SW 1271 (cell line): ENCODE measurements around the gene MTAP.
"Not testable (repeated sequence)": the region's sequence is repeated elsewhere in the genome, so short reads cannot be mapped to it uniquely, and the experiment has no call there.

Experiments used
- DNase-seq, 2 experiments: peaks; one replicate each; lab custom pipeline; 2025; lab: John Stamatoyannopoulos, UW

Gene MTAP

GRCh38 chr9:21919377-21920362 is 117.2 kb downstream of the MTAP start:
- no peak for DNase-seq

DNA sequence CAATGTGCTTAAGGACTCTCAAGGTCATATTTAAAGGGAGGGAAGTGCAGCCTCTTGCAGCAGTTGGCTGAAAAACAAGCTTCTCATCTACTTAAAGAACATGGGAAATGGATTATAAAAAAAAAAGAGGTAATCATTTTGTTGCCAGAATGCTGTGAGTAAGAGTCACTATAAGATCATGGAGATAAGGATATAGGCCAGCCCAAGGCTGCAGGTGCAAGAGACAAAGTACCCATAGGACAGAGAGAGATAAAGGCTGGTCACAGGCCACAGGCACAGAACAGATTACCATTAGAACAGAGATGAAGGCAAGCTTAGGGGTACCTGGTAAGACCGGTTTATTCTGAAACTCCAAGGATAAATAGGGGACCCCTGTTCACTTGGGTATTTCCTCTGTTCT is 121.3 kb downstream of the MTAP start:
- no peak for DNase-seq

DNA sequence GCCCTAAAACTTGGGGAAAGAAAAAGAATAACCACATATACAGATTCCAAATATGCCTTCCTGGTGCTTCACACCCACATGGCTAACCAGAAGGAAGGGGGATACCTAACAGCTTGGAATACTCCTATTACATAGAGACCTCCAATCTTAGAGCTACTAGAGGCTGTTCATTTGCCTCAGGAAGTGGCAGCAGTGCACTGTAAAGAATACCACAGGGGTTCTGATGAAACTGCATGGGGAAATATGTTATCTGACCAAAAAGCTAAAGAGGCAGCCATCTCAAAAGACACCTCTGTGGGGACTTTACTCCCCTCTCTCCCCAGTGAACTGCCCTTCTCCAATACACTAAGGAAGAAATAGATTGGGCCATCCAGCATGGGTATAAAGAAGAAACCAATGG is 125.3 kb downstream of the MTAP start:
- DNase-seq = no peak

- DNase-seq = no peak
These were observed 129.0 kb downstream of the MTAP start for GRCh38 chr9:21931428-21931827.

GRCh38 chr9:21933281-21933680 is 130.8 kb downstream of the MTAP start:
- no peak for DNase-seq

DNA sequence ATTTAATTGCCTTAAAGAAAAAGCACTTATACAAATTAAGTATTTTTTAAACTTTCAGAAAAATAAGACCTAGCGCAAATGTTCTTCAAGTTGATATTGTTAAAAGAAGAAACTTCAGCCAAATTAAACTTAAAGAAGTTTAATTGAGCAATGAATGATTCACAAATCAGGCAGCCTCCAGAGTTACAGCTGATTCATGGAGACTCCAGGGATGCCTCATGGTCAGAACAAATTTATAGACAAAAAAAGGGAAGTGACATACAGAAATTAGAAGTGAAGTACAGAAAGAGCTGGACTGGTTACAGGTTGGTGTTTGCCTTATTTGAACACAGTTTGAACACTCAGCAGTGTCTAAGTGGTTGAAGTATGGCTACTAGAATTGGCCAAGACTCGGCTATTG is 131.4 kb downstream of the MTAP start:
- DNase-seq = no peak

GRCh38 chr9:21935631-21936030 is 133.2 kb downstream of the MTAP start:
- no peak for DNase-seq

GRCh38 chr9:21936161-21936560 is 133.7 kb downstream of the MTAP start:
- no peak for DNase-seq

- DNase-seq = no peak
These were observed 139.0 kb downstream of the MTAP start for GRCh38 chr9:21941337-21941995.

DNA sequence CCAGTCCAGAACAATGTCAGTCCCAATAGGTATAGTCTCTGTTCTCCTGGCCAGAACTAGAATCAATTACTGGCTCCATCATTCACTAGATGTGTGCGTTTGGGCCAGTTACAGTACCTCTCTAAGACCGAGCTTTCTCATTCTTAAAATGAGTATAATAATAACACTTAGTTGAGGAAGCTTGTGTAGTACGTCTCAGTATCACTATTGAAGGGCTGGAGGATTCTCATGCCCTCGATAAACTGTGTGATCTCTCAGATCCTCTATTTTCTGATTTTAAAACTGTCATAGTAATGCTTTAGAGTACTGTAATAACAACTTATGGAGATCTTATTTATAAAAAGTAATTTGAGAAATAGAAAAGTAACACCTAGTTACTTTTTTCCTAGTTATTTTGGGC is 141.0 kb downstream of the MTAP start:
- no peak for DNase-seq

- DNase-seq = no peak
These were observed 143.2 kb downstream of the MTAP start for GRCh38 chr9:21945606-21946005.

- DNase-seq = no peak
These were observed 156.4 kb downstream of the MTAP start for GRCh38 chr9:21958833-21959232.

DNA sequence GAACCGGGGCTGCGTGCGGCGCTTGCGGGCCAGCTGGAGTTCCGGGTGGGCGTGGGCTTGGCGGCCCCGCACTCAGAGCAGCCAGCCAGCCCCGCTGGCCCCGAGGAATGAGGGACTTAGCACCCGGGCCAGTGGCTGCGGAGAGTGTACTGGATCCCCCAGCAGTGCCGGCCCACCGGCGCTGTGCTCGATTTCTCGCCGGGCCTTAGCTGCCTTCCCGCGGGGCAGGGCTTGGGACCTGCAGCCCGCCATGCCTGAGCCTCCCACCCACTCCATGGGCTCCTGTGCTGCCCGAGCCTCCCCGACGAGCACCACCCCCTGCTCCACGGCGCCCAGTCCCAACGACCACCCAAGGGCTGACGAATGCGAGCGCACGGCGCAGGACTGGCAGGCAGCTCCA is 156.8 kb downstream of the MTAP start:
- not testable (repeated sequence) for DNase-seq

DNA sequence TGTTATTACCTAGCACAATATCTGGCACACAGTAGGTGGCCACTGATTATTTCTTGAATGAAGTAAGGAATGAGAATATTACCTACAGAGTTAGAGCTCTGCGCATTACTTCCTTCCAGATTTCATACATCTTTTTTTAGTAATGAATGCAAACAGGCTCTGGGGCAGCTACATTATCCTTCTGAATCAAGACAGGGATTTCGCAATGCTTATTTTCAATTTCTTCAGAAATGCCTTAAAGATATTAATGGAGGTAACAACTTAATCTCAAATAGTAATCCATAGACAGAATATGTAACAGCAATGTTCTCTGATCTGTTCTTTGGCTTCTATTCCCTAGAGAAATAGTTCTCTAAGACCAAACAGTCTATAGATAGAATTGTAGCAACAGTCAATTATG is 159.1 kb downstream of the MTAP start:
- DNase-seq = no peak

DNA sequence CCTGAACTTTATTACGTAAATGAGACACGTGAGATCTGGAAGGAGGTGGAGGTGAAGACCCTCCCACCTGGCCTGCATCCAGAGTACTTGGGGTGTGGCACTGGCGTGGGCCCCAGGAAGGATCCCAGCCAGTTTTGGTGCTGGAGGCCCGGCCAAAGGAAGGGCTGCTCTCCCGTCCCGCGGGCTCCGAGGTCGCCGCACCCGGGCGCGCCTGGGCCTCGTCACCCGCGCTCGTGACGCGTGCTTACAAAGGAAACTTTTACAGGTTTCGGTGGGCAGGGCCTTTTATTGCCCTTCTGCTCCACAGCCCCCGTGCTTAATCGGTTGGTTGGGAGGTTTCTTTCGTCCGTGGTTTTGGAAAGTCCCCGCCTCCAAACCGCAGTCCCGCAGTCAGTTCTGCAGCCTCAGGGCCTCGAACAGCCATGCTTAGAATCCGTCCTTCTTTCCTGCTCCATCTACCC is 162.5 kb downstream of the MTAP start:
- no peak for DNase-seq

- DNase-seq = no peak
These were observed 163.0 kb downstream of the MTAP start for GRCh38 chr9:21965401-21965951.

DNA sequence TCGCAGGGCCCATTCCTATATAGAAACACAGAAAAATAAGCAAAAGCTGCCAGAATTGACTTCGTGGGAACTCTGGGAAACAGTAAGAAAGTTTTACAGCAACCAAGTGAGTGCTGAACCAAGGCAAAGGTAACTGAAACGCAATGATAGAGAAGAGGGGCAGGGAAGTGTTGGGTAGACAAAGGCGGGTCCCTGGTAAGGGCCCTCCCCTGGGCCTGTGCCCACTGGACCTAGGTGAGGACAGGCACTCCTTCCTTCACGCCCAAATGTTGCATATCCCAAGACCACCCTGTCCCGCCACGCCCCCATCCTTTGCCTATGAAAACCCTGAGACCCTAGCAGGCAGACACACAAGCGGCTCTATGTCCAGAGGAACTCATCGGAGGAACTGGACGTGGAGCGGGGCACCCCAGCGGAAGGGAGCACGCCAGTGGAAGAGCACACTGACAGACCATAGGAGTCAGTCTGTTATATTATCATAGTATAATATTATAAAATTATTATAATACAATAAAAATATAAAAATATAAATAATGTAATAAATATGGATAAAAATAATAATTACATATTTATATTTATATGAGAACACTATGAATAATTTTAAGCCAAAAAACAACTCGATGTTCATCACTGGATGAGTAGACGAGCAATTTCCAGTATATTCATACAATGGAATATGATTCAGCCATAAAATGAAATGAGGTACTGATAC is 163.9 kb downstream of the MTAP start:
- no peak for DNase-seq

- DNase-seq = no peak
These were observed 164.7 kb downstream of the MTAP start for GRCh38 chr9:21967169-21967568.

DNA sequence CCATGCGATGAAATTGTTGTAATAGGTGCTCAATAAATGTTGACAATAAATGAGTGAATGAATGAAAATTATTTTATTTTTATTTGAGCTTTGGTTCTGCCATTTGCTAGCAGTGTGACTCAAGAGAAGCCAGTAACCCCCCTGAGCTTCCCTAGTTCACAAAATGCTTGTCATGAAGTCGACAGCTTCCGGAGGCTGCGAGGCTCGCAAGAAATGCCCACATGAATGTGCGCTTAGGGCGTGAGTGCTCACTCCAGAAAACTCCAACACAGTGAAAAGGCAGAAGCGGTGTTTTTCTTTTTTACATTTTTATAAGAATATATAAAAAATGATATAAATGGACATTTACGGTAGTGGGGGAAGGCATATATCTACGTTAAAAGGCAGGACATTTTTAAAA is 165.3 kb downstream of the MTAP start:
- DNase-seq = no peak

DNA sequence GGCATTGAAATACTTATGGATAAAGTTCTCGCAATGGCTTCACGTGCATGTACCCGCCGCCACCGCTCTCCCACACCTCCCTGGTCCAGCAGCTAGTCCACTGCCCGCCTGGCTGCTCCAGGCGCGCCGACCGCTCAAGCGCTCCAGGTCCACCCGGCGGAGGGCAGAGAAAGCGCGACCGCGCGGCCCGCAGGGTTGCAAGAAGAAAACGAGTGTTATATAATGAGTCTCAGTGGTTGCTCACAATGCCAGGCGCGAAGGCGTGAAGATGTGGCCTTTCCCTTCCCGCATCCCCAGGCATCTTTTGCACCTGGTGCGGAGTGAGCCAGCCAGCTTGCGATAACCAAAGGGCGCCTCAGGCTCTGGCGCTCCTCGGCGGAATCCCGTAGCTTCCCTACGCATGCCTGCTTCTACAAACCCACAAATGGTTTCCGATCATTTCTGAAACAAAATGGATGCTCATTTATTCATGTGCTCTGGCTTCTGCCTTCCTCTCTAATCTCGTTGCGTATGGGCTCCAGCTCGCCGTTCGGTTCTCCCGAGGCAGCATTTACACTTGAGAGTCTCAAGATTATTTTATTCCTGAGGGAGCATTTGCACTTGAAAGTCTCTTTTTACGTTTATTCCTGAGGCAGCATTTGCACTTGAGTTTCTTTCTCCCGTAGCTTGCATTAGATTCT is 166.0 kb downstream of the MTAP start:
- DNase-seq = no peak
